PC-3 (cell line): Measurements from ENCODE around the gene EMC9.

Source experiments
- EZH2 ChIP-seq: fragments of 300-600 bp; sonication (generic); IDR thresholded peaks from one replicate; pipeline ENCODE4 v1.6.1; 2017; ENCODE audit warnings: antibody characterized with exemption, mild to moderate bottlenecking, low read length; ENCODE audit not compliant: unreplicated experiment
- EZH2phosphoT487 ChIP-seq: fragments of 300-600 bp; sonication (generic); IDR thresholded peaks from 2 replicates; pipeline ENCODE4 v1.6.1; 2018; ENCODE audit warnings: mild to moderate bottlenecking, antibody characterized with exemption, low read length, borderline replicate concordance
- TF ChIP-seq, protein P1 (sequence below): fragments of 300-600 bp; sonication (generic); conservative IDR thresholded peaks from 2 replicates; pipeline ENCODE4 v1.5.1; 2017; ENCODE audit warnings: antibody characterized with exemption, low read depth, mild to moderate bottlenecking, low read length

DNA sequence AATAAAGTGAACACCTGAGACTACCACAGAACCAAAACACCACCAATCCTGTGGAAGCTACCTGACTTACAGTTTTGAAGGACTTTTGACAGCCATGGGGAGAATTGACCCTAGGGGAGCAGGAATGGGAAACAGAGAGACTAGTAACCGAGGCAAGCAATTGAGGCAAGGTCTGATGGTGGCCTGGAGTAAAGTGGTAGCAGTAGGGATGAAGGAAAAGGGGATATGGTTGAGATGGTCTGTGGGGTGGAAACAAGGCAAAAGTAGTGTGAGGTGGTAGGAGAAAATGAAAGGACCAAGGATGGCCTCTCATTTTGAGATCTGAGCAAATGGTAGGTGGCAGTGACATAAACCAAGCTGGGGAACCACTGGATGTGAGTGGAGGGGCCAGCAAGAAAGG, 15.4 kb upstream of the EMC9 start:
- TF ChIP-seq, protein P1, sequence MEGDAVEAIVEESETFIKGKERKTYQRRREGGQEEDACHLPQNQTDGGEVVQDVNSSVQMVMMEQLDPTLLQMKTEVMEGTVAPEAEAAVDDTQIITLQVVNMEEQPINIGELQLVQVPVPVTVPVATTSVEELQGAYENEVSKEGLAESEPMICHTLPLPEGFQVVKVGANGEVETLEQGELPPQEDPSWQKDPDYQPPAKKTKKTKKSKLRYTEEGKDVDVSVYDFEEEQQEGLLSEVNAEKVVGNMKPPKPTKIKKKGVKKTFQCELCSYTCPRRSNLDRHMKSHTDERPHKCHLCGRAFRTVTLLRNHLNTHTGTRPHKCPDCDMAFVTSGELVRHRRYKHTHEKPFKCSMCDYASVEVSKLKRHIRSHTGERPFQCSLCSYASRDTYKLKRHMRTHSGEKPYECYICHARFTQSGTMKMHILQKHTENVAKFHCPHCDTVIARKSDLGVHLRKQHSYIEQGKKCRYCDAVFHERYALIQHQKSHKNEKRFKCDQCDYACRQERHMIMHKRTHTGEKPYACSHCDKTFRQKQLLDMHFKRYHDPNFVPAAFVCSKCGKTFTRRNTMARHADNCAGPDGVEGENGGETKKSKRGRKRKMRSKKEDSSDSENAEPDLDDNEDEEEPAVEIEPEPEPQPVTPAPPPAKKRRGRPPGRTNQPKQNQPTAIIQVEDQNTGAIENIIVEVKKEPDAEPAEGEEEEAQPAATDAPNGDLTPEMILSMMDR, result no peak
- TF ChIP-seq EZH2phosphoT487 (no peak), EZH2 (no peak)
